Endothelial cell of umbilical vein (primary cell): ENCODE data around the gene KREMEN1. TPM values are rescaled to one million over a fixed set of nuclear protein-coding genes. Genes with fewer than 3 reads are reported as not detected.

Experiments
- BruUV-seq: library from RNA; stranded (reverse); fragments of 400-500 nt; replicated peaks from 2 replicates; lab custom pipeline; 2021; lab: Mats Ljungman, UMichigan
- CTCF ChIA-PET: fragments of 300-600, 350-600 bp; sonication (Branson Sonifier 250); formaldehyde crosslinking; loops from one replicate; lab custom pipeline; 2021; ENCODE audit warnings: antibody characterized with exemption, inconsistent platforms; lab: Charles Lee
- POLR2A ChIA-PET: fragments of 300-600, 350-600 bp; sonication (Branson Sonifier 250); formaldehyde crosslinking; loops from one replicate; lab custom pipeline; 2021; ENCODE audit warnings: antibody characterized with exemption, inconsistent platforms; lab: Charles Lee
- DNase-seq: peaks from one replicate; pipeline ENCODE4 v3.0.0-alpha.2; 2011; ENCODE audit warnings: low read depth, low spot score
- FAIRE-seq: peaks from 2 replicates; lab custom pipeline; 2011; peaks lifted over from hg19 to GRCh38; lab: Jason Lieb, UNC
- H2AFZ ChIP-seq: 2 replicates; pipeline ENCODE4 v1.6.0; 2012; ENCODE audit warnings: low read depth, low read length, control low read depth, inconsistent platforms
- H3K27ac ChIP-seq: 2 replicates; pipeline ENCODE4 v1.5.1; 2011; ENCODE audit warnings: low read depth, mild to moderate bottlenecking, control low read depth, low read length, moderate library complexity; ENCODE audit not compliant: insufficient read depth
- H3K27me3 ChIP-seq, 2 experiments: 2 replicates each; pipeline versions ENCODE4 v1.6.0 to v1.6.1; 2011; ENCODE audit warnings: low read length in 2 of 2, mixed read lengths in 1 of 2; ENCODE audit not compliant: control insufficient read depth in 2 of 2, insufficient read depth in 2 of 2
- H3K36me3 ChIP-seq, 2 experiments: 2 replicates in 1 of 2; 3 replicates in 1 of 2; pipeline ENCODE4 v1.5.1; 2011; ENCODE audit warnings: low read length in 2 of 2, mild to moderate bottlenecking in 1 of 2, moderate library complexity in 1 of 2; ENCODE audit not compliant: control insufficient read depth in 2 of 2, insufficient read depth in 2 of 2; ENCODE audit errors: extremely low read depth in 1 of 2
- H3K4me1 ChIP-seq: 3 replicates; pipeline ENCODE4 v1.5.1; 2011; ENCODE audit warnings: mild to moderate bottlenecking, low read length; ENCODE audit not compliant: control insufficient read depth, insufficient read depth; ENCODE audit errors: extremely low read depth
- H3K4me2 ChIP-seq: 2 replicates; pipeline ENCODE4 v1.6.1; 2011; ENCODE audit warnings: low read length, control low read depth, mixed read lengths; ENCODE audit not compliant: insufficient read depth
- H3K4me3 ChIP-seq, 3 experiments: fragments of 200-600 bp in 1 of 3; sonication (generic), shearing (Covaris generic) in 1 of 3; replicated peaks in 1 of 3; 2 replicates each; pipeline ENCODE4 v1.5.1; 2011 to 2016; ENCODE audit warnings: control low read depth in 3 of 3, low read length in 3 of 3, mild to moderate bottlenecking in 2 of 3, inconsistent platforms in 1 of 3, low read depth in 1 of 3, moderate library complexity in 1 of 3; ENCODE audit not compliant: insufficient read depth in 1 of 3
- H3K79me2 ChIP-seq: 2 replicates; pipeline ENCODE4 v1.6.0; 2012; ENCODE audit warnings: low read length, inconsistent platforms; ENCODE audit not compliant: control insufficient read depth, insufficient read depth
- H3K9ac ChIP-seq: replicated peaks from 2 replicates; pipeline ENCODE3; 2011; ENCODE audit warnings: low read length, control low read depth; ENCODE audit not compliant: insufficient read depth; ENCODE audit errors: extremely low read depth
- H3K9me1 ChIP-seq: replicated peaks from 3 replicates; pipeline ENCODE4 v1.6.0; 2011; ENCODE audit warnings: mild to moderate bottlenecking, low read length; ENCODE audit not compliant: control insufficient read depth, insufficient read depth; ENCODE audit errors: extremely low read depth
- H3K9me3 ChIP-seq: replicated peaks from 2 replicates; pipeline ENCODE4 v1.5.1; 2012; ENCODE audit warnings: low read length, inconsistent platforms; ENCODE audit not compliant: control insufficient read depth, insufficient read depth
- H4K20me1 ChIP-seq: replicated peaks from 2 replicates; pipeline ENCODE3; 2011; ENCODE audit warnings: mild to moderate bottlenecking, low read length; ENCODE audit not compliant: control insufficient read depth, insufficient read depth; ENCODE audit errors: extremely low read depth
- CTCF ChIP-seq, 2 donors: IDR thresholded peaks; 1 replicate in 1 of 2; 2 replicates in 1 of 2; pipeline ENCODE4 v1.5.1; 2011; ENCODE audit warnings: low read length in 2 of 2, mild to moderate bottlenecking in 2 of 2, moderate library complexity in 2 of 2, control low read depth in 1 of 2, inconsistent platforms in 1 of 2, low read depth in 1 of 2; ENCODE audit not compliant: insufficient read depth in 1 of 2; ENCODE audit errors: extremely low read depth in 1 of 2
- EZH2 ChIP-seq: IDR thresholded peaks from 2 replicates; pipeline ENCODE4 v1.6.1; 2012; ENCODE audit warnings: borderline replicate concordance, low read depth, mild to moderate bottlenecking, moderate library complexity, low read length, inconsistent platforms; ENCODE audit not compliant: severe bottlenecking
- FOS ChIP-seq: IDR thresholded peaks from 2 replicates; pipeline ENCODE4 v1.6.1; 2011; ENCODE audit warnings: mild to moderate bottlenecking, low read length, moderate library complexity, borderline replicate concordance; ENCODE audit not compliant: insufficient read depth
- GATA2 ChIP-seq: IDR thresholded peaks from 2 replicates; pipeline ENCODE4 v1.7.0; 2011; ENCODE audit warnings: low read depth, mild to moderate bottlenecking, moderate library complexity, mixed read lengths, low read length; ENCODE audit not compliant: insufficient read length, insufficient read depth
- JUN ChIP-seq: IDR thresholded peaks from 2 replicates; pipeline ENCODE4 v1.6.1; 2011; ENCODE audit warnings: borderline replicate concordance, low read depth; ENCODE audit not compliant: insufficient read length, insufficient read depth
- MAX ChIP-seq: IDR thresholded peaks from 2 replicates; pipeline ENCODE4 v1.6.1; 2011; ENCODE audit not compliant: insufficient read depth, insufficient read length
- MYC ChIP-seq: IDR thresholded peaks from one replicate; pipeline ENCODE4 v1.6.1; 2011; ENCODE audit warnings: mild to moderate bottlenecking, low read depth, low read length
- POLR2A ChIP-seq: IDR thresholded peaks from 2 replicates; pipeline ENCODE4 v1.6.1; 2012; ENCODE audit warnings: low read depth, mild to moderate bottlenecking, control low read depth, low read length
- POLR2AphosphoS5 ChIP-seq: IDR thresholded peaks from 2 replicates; pipeline ENCODE4 v1.6.1; 2012; ENCODE audit warnings: low read depth, mild to moderate bottlenecking, control low read depth, low read length, moderate library complexity; ENCODE audit not compliant: insufficient read depth
- dilution Hi-C: fragments of 300-500 bp; cut with MboI; formaldehyde crosslinking; loops from one replicate; pipeline ENCODE4 v1.15.0; 2019; ENCODE audit warnings: low sequenced_read_pairs; ENCODE audit not compliant: extremely low pct_ligation_motif_present
- intact Hi-C: fragments of 100-400 bp; cut with micrococcal nuclease; formaldehyde crosslinking; loops from one replicate; pipeline ENCODE4 v1.10.0; 2022
- polyA plus RNA-seq, 4 experiments: library from polyadenylated mRNA; depleted of rRNA in 3 of 4; stranded (reverse) in 3 of 4; unstranded in 1 of 4; fragments of >200 nt; gene quantifications; 2 replicates each; pipeline versions ENCODE4 v1.2.1 to v1.2.3, GENCODE V29; 2011 to 2012; ENCODE audit warnings: missing spikeins in 1 of 4
- total RNA-seq: library from RNA; stranded (reverse); gene quantifications from 2 replicates; pipeline ENCODE4 v1.2.3, GENCODE V29; 2021

KREMEN1 gene
- total and polyA plus RNA-seq, 2 donors (not counting 3 experiments of a cell fraction or from before 2014, with no cell fraction given), result 0.58 to 1.1 TPM

- Histone ChIP-seq H3K27ac (no peak overlapping the region), H3K4me1 (no peaks in the 10 kb centered on the region), H4K20me1 (no peaks in the 10 kb centered on the region), H3K9ac (no peak overlapping the region), H2AFZ (no peak overlapping the region), H3K4me2 (no peak overlapping the region), H3K36me3 (no peaks in the 10 kb centered on the region), H3K9me1 (no peaks in the 10 kb centered on the region), H3K79me2 (no peaks in the 10 kb centered on the region), H3K27me3 (peaks cover 2 to 7% of the 10 kb centered on the region in 2 experiments), H3K9me3 (no peaks in the 10 kb centered on the region), H3K4me3 (no peak overlapping the region)
- dilution Hi-C loops, result no loop called here
- POLR2A ChIA-PET, result no interaction called here
- FAIRE-seq, result no peak
- CTCF ChIA-PET, result interaction anchor here (1.3 to 2.1 kb wide), 3 partner anchors 12 to 133 kb away, joined by 3 to 5 read pairs (median 3); no protein-coding TSS in a partner anchor
- TF ChIP-seq CTCF (IDR thresholded peaks at IDR 0.05; ENCODE audit: extremely low read depth in 1 of 2, insufficient read depth in 1 of 2, low read depth in 1 of 2, low read length in 2 of 2), result no peak
- no peak for TF ChIP-seq EZH2
- TF ChIP-seq MYC, result no peak
- no peak for TF ChIP-seq FOS
- no peak for TF ChIP-seq POLR2AphosphoS5
- no peak for TF ChIP-seq MAX
- TF ChIP-seq JUN, result no peak
- no peak for TF ChIP-seq GATA2
- no peak for TF ChIP-seq POLR2A
- intact Hi-C loops, result no loop called here
- BruUV-seq, result no TSS peak
- no peak for DNase-seq
Observed at GRCh38 chr22:29112681-29113080, 39.8 kb downstream of the KREMEN1 start.
